Muscle of arm (tissue), 14 donors: ENCODE measurements around the gene PARD6A. TPM values are rescaled to one million over a fixed set of nuclear protein-coding genes. Genes with fewer than 3 reads are reported as not detected.
A peak's percentile ranks its signal among the peaks of the same experiment; 100 is the strongest.

Experiments used
- DNase-seq: peaks from one replicate; pipeline ENCODE4 v3.0.0-alpha.2; 2013
- long read RNA-seq, 11 donors: transcript quantifications; one replicate each; lab custom pipeline, GENCODE V29; 2026
- polyA plus RNA-seq, 12 donors: library from polyadenylated mRNA; unstranded; fragments of 120-200 nt; gene quantifications; one replicate each; pipeline ENCODE4 v1.2.1, GENCODE V29; 2013; ENCODE audit not compliant: insufficient read length in 12 of 12

PARD6A gene
- polyA plus RNA-seq, result 1 to 10 TPM in 2 of 12 donors, under 1 TPM in 8, not detected in 2; 0.41 to 1.2 (median 0.72) TPM
- long read RNA-seq, donor 1, partial matches to known transcripts, result 0 of 1 reads
- long read RNA-seq, donor 1, other reads (novel, unspliced or antisense), result 0 of 1 reads
- long read RNA-seq, donor 2, partial matches to known transcripts, result 0 of 2 reads
- long read RNA-seq, donor 2, other reads (novel, unspliced or antisense), result 0 of 2 reads
- long read RNA-seq, donor 3, partial matches to known transcripts, result 0 of 1 reads
- long read RNA-seq, donor 3, other reads (novel, unspliced or antisense), result 0 of 1 reads
- long read RNA-seq, donor 4, result 0 reads
- long read RNA-seq, donor 5, result 0 reads
- long read RNA-seq, donor 6, result 0 reads
- long read RNA-seq, donor 7, result 0 reads
- long read RNA-seq, donor 8, result 0 reads
- long read RNA-seq, donor 9, result 0 reads
- long read RNA-seq, donor 10, partial matches to known transcripts, result 0 of 1 reads
- long read RNA-seq, donor 10, other reads (novel, unspliced or antisense), result 0 of 1 reads
- long read RNA-seq, donor 11, partial matches to known transcripts, result 0 of 2 reads
- long read RNA-seq, donor 11, other reads (novel, unspliced or antisense), result 0 of 2 reads

- peak; percentile 95 for DNase-seq
These were observed at the start of gene PARD6A for GRCh38 chr16:67660564-67661028. Gene PARD6A, plus strand, starts transcription at chr16:67660960. Its CDS starts 79 bp downstream, at chr16:67661039.

- DNase-seq, result no peak
These were observed 47.0 kb upstream of the PARD6A start for GRCh38 chr16:67613808-67614207.

GRCh38 chr16:67628216-67628615 lies 32.5 kb upstream of the PARD6A start:
- no peak for DNase-seq

- DNase-seq, result no peak
These were observed 28.2 kb upstream of the PARD6A start for GRCh38 chr16:67632415-67633172.

DNA sequence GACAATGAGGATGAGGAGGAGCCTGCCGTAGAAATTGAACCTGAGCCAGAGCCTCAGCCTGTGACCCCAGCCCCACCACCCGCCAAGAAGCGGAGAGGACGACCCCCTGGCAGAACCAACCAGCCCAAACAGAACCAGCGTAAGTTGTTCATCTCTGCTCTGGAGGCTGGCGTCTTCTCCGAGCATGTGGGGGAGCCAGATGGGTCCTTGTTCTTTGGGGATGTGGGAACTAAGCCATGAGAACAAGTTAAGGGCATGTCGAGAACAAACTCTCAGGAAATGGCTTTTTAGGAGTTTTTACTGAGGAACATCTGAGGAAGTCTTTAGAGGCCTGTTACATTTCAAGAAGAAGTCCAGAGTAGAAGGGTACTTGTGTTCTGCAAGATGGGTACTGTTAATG lies 24.0 kb upstream of the PARD6A start:
- no peak for DNase-seq

DNA sequence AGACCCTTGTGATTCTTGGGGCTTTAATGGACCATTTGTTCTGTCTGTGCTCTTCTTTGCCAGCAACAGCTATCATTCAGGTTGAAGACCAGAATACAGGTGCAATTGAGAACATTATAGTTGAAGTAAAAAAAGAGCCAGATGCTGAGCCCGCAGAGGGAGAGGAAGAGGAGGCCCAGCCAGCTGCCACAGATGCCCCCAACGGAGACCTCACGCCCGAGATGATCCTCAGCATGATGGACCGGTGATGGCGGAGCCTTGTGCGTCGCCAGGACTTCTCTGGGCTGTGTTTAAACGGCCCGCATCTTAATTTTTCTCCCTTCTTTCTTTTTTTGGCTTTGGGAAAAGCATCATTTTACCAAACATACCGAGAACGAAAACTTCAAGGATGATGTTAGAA lies 23.1 kb upstream of the PARD6A start:
- no peak for DNase-seq

DNA sequence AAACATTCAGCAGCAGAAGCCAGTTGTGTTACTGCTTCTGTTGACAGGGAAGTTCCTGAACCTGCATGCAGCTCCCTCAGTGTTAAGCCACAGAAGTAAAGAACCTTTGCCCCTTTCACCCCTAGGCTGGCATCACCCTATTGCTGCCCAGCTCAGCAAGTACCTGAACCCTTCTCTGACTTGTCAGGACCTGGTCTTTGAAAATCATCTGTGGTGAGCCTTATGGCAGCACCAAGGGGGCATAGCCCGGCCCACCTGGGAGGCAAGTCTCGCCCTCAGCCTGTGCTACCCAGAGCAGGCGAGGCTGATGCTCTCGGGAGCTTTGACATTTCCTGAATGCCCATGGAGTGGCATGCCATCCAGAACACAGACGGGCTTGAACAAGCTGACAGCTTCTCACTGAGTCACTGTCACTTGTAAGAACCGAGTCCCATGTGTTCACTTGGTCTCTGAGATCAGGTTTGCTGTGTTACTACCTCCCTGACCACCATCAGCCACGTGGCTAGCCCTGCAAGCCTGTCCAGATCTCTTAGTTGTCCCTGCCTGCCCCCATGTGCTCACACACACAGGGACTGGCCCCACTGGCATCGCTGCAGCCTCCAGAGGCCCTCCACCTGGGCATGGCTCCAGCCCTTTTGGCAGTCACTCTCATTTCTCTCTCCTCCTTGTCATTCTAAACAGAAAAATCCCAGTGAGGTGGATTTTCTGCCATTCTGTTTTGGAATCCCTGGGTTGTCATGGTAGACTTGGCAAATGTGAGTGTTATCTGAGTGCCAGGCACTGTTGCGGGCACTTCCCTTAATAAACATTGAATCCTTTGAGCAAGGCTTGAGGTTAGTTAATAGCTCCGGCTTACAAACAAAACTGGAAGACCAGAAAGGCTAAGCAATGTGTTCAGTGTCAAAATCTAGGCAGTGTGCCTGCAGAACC lies 18.7 kb upstream of the PARD6A start:
- no peak for DNase-seq

- no peak for DNase-seq
These were observed 16.7 kb upstream of the PARD6A start for GRCh38 chr16:67644038-67644437.

GRCh38 chr16:67645397-67646121 lies 15.2 kb upstream of the PARD6A start:
- no peak for DNase-seq

DNA sequence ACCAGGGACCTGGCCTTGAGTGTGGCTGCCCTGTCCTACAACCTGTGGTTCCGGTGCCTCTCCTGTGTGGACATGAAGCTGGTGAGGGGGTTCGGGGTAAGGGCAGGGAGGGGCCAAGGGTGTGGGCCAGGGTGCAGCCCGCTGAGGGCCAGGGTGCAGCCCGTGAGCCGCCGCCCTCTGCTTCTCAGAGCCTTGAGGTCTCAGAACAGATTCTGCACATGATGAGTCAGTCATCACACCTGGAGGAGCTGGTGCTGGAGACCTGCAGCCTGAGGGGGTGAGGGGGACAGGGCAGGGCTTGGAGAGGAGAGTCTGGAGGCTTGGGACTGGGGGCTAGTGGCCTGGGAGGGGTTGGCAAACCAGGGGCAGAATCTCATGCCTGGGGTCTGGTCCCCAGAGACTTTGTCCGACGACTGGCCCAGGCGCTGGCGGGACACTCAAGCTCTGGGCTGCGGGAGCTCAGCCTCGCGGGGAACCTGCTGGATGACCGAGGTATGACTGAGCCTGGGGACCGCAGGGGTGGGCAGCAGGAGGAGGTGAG lies 13.6 kb upstream of the PARD6A start:
- no peak for DNase-seq

DNA sequence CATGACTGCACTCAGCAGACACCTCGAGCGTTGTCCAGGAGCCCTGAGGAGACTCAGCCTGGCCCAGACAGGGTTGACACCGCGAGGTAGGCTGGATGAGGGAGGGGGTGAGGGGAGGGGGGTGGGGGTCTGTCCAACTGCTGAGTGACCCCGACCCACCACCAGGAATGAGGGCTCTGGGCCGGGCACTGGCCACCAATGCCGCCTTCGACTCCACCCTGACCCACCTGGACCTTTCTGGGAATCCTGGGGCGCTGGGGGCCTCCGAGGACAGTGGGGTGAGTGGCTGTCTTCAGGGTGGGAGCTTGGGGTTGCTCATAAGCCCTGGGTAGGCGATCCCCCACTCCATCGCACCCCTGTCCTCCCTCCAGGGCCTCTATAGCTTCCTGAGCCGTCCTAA lies 13.1 kb upstream of the PARD6A start:
- DNase-seq, result no peak

DNA sequence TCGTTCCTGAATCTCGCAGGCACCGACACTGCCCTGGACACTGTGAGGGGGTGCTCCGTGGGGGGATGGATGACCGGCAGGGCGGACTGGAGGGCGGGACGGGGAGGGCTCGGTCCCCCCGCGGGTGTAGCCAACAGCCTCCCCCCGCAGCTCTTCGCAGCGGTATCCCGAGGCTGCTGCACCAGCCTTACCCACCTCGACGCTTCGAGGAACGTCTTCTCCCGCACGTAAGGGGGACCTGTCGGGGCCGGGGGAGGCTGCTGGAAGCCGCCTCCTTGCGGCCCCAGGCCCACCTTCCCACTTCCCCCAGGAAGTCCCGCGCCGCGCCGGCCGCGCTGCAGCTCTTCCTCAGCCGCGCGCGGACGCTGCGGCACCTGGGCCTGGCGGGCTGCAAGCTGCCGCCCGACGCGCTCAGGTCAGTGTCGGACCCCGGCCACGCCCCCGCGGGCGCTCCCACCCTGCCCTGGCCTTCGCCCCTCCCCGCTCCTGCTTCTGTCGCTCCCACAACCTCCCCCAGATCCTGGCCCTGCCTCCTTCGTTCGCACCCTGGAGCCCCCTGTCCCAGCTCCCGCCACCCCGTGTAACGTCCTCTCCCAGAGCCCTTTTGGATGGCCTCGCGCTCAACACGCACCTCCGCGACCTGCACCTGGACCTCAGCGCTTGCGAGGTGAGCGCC lies 12.5 kb upstream of the PARD6A start:
- no peak for DNase-seq

DNA sequence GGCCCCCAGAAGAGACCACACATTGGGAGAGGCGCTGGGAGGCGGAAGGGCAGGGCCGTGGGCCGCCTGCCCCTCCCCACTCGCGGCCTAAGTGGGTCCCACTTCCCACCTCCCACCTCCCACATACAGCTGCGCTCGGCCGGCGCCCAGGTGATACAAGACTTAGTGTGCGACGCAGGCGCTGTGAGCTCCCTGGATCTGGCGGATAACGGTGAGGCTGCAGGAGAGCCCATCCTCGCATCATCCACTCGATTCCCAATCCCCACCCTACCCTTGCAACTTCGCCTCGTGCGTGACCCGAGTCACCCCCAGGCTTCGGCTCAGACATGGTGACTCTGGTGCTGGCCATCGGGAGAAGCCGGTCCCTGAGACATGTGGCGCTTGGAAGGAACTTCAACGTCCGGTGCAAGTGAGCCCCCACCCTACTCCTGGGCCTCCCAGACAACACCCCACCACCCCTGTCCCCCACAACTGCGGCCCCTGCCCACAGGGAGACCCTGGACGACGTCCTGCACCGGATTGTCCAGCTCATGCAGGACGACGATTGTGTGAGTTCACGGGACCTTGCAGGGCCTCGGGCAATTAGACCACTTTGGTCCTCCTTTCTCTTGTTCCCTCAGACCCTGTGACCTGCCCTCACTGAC lies 11.9 kb upstream of the PARD6A start:
- no peak for DNase-seq

- DNase-seq, result no peak
These were observed 11.2 kb upstream of the PARD6A start for GRCh38 chr16:67649494-67649931.

DNA sequence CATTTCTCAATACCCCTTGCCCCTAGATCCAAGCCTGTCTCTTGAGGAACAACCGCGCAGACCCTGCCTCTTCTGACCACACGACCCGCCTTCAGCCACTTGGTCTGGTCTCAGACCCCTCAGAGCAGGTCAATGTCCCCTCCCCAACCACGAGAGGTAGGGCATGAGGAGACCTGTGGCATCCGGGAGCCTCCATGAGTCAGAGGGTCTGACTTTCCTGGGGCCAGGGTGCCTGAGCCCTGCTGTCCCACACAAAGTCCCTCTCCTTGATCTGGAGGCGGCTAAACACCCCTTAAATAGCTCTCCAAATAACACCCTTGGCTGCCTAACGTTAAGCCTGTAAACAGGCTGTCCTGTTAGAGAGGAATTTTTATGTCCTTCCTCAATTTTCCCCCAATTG lies 10.7 kb upstream of the PARD6A start:
- no peak for DNase-seq

DNA sequence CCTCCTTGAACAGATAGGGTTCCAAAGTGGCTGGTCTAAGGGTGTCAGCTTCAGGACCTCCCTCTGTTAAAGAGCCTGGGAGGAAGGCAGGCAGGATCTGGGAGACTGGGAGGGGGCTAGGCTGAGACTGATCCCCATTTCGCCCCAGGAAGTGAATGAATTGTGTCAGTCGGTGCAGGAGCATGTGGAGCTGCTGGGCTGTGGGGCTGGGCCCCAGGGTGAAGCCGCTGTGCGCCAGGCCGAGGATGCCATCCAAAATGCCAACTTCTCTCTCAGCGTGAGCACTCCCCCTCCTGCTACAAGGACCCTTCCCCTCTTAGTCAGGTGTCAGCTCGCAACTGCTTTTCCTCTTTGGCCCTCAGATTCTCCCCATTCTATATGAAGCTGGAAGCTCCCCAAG lies 9.7 kb upstream of the PARD6A start:
- DNase-seq, result no peak

DNA sequence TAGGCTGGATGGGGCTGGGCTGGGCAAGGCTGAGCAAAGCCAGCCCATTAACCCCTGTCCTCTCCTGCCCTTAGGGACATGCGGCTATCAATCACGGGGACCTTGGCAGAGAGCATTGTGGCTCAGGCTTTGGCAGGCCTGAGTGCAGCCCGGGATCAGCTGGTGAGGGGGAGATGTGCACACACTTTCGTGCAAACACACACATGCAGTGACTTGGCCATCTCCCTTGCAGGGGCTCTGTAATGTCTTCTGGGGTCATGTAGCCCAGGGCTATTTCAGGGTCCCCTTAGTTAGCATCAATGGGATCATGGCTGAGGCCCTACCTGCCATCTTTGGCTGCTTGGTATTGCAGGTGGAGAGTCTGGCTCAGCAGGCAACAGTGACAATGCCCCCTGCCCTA lies 8.9 kb upstream of the PARD6A start:
- DNase-seq, result no peak

GRCh38 chr16:67652578-67653127 lies 8.1 kb upstream of the PARD6A start:
- DNase-seq, result no peak
